Eye (tissue), 1 donor: Measurements from ENCODE around the gene MYH9.

Source experiments
- DNase-seq: peaks from one replicate; pipeline ENCODE4 v3.0.0-alpha.2; 2015

Gene MYH9

DNA sequence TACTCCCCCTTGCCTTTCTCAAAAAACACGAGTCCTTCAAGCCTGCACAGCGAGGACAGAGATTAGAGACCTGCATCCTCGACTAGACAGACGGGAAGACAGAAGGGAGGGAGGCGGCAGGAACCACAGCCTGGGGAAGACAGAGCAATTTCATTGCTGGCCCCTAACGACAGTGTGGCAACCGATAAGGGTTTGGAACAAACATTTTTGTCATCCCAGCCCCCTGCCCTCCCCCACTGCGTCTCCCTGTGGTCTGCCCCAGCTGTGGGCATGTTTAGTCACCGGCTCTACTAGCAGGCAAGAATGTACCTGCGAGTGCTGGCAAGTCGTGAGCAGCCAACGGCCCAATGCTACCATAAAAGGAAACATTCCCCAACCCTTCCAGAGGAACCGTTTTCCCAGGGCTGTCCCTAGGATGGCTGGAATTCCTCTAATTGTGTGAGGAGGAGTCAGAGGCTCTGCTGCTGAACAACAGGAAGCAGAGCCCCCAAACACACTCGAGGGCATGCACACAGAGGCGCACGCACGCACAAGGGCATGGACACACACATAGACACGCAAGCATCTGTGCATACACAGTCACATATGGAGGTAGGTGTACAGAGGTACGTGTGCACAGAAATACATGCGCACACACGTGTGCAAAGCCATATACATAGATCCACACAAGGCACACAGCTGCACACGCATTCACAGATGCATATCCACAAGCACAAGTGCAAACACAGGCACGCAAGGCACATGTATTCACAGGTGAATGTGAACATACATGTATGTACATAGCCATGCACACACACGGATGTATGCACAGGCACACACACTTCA lies 58.3 kb downstream of the MYH9 start:
- peak; percentile 82 for DNase-seq

GRCh38 chr22:36328635-36329253 lies 59.0 kb downstream of the MYH9 start:
- DNase-seq, result peak; percentile 63

DNA sequence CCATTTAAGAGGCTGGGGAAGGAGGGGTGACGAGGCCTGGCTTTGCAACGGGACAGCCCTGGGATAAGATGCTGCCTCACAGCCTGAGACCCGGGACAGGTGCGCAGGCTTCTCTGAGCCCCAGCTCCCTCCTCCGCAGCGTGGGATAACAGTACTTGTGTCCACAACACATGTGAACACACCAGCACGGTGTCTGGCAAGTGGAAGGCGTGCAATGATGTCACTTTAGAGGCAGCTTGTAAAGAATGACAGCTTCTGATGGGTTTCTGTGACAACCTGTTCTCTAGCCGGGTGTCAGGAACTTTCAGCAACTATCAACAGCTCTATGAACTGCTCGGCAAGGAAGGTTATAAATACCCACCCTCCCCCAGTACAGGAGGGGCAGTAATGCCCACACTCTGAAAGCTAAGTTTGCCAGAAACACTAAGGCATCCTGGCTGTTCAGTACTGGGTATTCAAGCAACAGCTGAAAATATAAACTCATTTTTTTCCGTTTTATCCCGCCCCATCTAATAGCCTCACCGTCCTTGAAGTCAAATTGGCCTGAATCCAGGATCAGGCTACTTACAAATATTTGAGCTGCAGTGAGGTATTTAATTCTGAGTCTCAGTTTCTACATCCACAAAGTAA lies 59.7 kb downstream of the MYH9 start:
- DNase-seq, result peak; percentile 71

DNA sequence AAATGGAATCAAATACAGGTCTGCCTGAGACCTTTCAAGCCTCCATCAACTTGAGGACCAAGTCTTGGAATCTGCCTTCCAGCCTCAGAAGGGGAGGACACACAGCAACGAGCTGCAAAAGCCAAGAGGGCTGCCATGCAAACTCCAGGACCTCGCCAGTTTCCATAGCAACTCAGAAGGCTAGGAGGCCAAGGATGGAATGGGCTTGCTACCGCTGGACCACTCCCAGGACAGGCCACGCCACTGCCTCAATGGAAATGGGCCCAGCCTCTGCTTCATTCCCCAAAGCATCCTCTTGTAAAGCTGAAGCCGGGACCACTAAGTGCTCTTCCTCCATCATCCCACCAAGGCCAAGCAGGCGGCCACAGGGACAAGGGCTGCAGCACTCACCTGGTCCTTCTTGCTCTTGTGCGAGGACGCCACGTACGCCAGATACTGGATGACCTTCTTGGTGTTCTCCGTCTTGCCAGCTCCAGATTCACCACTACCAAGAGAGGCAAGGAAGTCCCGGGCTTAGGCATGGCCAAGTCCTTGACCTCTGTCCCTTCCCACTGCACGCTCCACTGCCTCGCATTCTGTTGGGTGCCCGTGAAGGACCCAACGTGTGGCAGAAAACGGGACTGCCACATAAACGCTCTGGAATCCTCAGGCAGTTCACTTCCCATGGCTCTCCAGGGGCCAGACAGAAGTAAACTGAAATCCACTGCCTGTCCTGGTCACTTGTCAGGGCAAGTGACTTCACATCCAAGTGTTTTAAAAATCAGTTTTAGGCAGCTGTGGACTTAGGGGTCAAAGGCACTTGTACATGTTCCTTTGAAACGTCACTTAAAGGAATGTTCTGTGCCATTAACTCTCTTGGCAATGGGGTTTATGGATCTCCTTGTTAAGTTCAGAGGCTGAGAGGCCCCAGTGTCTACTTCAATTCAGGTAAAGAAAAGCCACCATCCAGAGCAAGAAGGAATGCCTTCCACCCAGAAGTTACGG lies 61.3 kb downstream of the MYH9 start:
- DNase-seq, result no peak

DNA sequence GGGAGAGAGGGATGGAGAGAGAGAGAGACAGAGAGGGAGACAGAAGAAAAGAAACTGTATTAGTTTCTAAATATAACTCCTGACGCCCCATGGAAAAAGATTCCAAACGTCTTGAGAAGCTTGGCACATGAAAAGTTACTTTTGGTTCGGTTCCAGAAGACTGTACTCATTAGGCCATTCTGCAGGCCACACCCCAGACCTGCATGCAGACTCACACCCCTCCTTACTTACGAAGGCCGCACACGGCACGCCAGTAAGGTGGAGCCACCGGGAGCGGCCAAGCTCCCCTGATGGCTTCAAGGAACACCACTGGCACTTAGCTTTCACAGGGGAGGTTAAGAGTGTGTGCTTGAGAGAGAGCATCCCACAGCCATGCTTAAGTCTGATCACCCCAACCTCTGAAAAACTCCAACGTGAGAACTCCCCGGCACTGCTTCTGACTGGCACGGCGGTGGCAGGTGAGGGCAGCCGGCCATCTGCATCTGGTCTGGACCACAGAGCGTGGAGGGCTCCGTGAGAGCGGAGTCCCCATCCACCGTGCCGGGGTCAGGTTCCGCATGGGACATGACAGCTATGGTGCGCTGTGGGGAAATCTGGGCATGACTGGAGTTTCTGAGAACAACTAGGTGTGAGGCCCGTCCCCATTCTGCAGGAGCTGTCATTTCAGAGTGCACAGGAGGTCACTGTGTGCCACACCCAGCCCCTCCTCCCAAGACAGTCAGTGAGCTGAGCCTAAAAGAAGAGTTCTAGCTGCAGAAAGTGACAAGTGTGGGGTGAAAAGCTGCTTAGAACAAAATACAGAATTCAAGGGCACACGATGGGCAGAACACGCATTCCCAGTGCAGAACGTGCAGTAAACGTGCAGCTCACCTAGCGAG lies 62.4 kb downstream of the MYH9 start:
- DNase-seq, result peak; percentile 73

DNA sequence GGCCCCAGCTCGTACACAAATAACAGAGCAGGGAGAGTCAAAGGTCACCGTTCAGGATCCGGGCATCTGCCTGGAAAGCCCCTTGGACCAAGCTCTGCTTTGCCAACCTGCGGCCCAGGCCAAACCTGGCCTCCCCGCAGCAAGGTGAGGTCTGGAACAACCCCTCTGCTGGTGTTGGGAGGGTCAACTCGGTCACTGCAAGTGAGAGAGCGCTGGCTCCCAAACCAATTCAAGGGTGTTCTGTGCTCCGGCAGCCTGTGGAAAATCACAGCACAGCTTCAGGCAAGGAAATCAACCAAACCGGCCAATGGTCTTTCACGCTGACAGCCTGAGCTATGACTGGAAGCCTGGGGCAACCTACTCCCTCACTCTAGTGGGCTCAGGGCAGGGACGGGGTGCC lies 63.4 kb downstream of the MYH9 start:
- no peak for DNase-seq

GRCh38 chr22:36323855-36324331 lies 63.9 kb downstream of the MYH9 start:
- DNase-seq, result no peak

DNA sequence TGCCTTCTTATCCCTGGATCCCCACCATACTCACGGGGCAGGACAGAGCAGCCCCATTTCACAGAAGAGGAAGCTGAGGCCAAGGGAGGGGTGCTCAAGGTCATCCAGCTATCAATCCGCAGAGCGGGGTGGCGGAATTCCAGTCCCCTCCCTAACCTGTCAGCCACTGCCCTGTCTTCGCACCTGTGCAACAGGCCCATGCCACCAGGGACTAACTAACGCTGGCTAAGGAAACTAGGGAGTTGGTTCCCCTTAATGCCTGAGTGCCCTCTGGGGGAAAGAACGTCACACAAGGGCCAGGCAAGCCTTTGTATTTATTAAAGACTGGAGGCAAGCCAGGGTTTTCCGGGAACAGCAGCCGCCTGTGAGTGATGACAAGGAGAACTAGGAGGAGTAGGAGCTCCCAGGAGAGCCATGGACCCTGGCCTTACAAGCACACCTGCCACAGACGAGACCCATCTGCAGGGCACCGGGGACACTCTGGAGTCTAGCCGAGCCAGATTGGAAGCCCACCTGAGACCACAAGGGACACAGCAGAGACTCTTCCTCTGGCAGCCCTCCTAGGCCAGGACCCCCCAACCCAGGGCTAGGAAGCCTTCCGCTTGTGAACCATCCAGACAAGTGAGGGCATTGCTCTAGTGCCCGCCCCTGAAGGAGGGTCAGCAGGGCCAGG lies 64.4 kb downstream of the MYH9 start:
- no peak for DNase-seq

GRCh38 chr22:36322602-36322915 lies 65.2 kb downstream of the MYH9 start:
- no peak for DNase-seq

DNA sequence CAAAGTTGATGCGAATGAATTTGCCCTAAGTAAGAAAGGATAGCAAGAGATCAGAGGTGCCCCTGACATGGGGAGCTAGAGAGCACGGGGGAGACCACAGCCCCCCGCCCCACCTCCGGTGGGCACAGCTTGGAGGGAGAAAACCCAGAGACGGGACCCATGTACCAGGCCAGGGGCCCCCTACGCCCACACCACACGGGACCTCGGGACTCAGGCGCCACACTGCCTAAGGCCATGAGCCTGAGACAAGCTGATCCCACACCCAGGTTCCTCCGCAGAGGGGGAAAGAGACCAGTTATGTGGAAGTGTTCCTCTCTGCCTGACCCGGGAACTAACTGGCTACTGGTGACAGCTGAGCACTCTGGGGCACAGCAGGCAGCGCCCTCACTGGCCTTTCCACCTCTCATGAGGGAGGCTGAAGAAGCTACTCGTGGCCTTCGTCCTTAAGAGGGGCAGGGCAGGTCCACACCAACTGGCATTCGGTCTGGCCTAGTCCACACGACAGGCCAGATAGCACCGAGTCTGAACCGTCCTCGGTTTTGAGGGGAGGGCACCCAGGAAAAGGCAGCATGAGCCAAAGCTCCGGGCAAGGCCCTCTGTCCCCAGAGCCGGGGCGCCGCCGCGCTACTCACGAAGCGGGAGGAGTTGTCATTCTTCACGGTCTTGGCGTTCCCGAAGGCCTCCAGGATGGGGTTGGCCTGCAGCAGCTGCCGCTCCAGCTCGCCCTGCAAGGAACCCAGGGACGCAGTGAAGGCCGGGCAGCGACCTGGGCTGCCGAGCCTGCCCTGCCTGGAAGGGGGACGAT lies 65.8 kb downstream of the MYH9 start:
- no peak for DNase-seq

- DNase-seq, result no peak
These were observed 67.2 kb downstream of the MYH9 start for GRCh38 chr22:36320553-36320952.

- no peak for DNase-seq
These were observed 67.9 kb downstream of the MYH9 start for GRCh38 chr22:36319595-36320497.

DNA sequence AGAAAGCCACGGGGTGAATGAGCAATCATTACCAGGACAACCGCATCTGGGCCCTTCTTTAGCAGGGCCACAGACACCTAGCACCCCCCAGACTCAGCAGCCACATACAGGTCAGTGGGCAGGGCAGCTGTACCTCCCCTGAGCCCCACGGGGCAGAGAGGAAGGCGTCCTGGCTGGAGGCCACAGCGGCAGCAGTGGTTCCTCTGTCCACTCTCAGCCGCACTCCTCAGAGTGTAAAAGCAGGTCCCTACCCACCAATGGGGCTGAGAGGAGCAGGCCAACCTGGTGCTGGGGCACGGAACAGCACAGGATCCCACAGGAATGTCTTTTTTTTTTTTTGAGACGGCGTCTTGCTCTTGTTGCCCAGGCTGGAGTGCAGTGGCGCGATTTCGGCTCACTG lies 69.3 kb downstream of the MYH9 start:
- DNase-seq, result no peak

GRCh38 chr22:36317658-36318271 lies 70.0 kb downstream of the MYH9 start:
- no peak for DNase-seq

GRCh38 chr22:36316419-36316818 lies 71.3 kb downstream of the MYH9 start:
- no peak for DNase-seq

DNA sequence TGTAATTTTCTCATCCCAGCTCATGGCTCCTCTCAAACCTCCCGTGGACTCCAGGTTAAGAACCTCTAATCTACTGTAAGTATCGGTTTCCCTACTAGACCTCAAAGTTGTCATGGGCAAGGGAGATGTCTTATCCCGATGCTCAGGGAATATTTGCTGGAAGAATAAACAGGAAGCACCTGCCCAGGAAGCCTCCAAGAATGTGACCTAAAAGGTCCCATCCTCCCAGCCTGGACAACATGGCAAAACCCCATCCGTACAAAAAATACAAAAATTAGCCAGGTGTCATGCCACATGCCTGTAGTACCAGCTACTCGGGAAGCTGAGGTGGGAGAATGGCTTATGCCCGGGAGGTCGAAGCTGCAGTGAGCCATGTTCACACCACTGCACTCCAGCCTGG lies 72.4 kb downstream of the MYH9 start:
- DNase-seq, result no peak

GRCh38 chr22:36311386-36312085 lies 76.2 kb downstream of the MYH9 start:
- no peak for DNase-seq

- no peak for DNase-seq
These were observed 78.9 kb downstream of the MYH9 start for GRCh38 chr22:36308880-36309279.
